Activated CD4-positive, alpha-beta T cell treated with anti-CD3 and anti-CD28 coated beads, Interleukin-2, Interleukin-4, amounts not matched to agents 100 ng/mL and 50 ng/mL, durations not matched to agents 16 hours and 8 hours (primary cell): Measurements from ENCODE around the gene SIRT3.

Experiments used
- DNase-seq: peaks from one replicate; pipeline ENCODE4 v3.0.0-alpha.2; 2020; ENCODE audit warnings: low spot score

The SIRT3 gene

GRCh38 chr11:235997-236773, at the start of gene SIRT3:
Gene SIRT3, minus strand, starts transcription at chr11:236342. Its CDS starts 14 bp downstream, at chr11:236328.
- DNase-seq = peak; percentile 89

DNA sequence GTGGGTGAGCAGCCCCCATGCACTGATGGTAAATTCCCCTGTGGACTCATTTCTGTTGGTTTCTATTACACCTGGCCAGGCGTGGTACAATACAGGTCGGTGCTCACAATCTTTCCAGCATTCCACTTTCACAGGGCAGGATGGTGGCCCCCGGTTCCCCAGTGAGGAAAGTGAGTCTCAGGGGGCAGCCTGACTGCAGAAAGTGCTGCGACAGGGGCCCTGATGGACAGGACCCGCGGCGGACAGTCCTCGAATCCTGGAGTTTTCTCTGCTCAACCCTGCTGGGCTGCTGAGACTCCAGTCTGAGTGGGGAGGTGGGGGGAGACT, 49.7 kb upstream of the SIRT3 start:
- DNase-seq = no peak

DNA sequence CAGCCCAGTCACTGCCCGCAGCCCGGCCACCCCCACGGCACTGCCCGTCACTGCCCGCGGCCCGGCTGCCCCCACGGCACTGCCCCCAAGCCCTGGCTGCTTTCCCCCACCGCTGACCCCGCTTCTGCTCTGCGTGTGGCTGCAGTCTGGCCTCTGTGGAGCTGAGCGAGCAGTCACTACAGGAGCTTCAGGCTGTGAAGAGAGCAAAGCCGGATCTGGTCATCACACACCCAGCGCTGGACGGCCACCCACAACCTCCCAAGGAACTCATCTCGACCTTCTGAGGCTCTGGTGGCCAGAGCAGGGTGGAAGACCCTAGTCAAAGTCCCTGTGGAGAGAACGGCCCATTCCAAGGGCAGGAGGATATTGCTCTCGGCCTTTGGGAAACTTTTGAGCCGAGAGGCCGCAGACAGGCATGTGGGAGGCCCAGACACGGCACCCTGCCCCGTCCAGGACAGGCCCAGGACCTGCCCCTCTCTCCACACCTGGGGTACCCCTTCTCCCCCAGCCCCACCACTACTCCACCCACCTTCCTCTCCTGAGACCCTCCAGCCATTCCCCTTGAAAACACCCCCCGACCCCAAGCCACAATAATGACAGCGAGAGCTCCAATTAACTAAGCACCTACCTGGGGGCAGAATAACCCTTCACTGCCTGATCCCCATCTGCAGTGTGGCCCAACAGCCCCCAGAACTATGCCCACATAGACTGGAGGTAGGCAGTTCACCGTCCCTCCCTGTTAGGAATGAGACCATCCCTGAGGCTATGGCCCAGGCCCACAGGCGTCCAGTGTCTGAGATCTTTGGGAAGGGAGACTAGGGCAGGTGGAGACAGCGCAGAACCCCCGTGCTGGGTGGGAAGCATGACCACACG, 49.1 kb upstream of the SIRT3 start:
- no peak for DNase-seq

GRCh38 chr11:284105-285020, 48.2 kb upstream of the SIRT3 start:
- no peak for DNase-seq

GRCh38 chr11:283405-284104, 47.4 kb upstream of the SIRT3 start:
- no peak for DNase-seq

DNA sequence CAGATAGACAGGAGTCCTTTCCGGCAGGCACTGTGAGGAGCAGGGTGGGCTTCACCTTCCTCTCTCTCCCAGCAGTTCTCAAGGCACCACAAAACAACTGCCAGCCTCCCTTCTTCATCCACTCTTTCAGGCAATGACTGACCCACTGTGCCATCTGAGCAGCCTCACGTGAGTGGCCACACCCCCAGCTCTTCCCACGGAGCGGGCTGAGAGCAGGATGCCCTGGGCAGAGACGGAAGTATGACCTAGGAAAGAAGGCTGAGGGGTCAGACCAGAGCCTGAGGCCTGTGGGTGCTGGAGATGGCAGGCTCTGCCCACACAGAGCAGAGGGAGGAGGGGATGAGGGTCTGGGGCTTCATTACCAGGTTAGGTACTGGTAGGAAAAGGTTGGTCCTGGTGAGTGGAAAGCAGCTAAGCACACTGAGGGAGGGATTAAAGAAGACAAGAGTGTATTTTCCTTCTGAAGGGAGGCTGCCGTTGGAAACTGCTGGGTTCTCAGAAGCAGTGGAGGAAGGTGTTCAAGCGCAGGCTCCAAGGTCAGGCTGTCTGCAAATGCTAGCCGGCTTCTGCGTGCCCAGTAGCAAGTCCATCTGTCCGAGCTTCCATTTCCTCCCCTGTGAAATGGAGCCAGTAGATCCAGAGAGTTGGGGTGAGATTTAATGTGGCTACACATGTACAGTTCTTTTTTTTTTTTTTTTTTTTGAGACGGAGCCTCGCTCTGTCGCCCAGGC, 46.7 kb upstream of the SIRT3 start:
- DNase-seq = no peak

- DNase-seq = no peak
Measured at GRCh38 chr11:282171-282570, 46.0 kb upstream of the SIRT3 start.

GRCh38 chr11:281486-282161, 45.5 kb upstream of the SIRT3 start:
- no peak for DNase-seq

DNA sequence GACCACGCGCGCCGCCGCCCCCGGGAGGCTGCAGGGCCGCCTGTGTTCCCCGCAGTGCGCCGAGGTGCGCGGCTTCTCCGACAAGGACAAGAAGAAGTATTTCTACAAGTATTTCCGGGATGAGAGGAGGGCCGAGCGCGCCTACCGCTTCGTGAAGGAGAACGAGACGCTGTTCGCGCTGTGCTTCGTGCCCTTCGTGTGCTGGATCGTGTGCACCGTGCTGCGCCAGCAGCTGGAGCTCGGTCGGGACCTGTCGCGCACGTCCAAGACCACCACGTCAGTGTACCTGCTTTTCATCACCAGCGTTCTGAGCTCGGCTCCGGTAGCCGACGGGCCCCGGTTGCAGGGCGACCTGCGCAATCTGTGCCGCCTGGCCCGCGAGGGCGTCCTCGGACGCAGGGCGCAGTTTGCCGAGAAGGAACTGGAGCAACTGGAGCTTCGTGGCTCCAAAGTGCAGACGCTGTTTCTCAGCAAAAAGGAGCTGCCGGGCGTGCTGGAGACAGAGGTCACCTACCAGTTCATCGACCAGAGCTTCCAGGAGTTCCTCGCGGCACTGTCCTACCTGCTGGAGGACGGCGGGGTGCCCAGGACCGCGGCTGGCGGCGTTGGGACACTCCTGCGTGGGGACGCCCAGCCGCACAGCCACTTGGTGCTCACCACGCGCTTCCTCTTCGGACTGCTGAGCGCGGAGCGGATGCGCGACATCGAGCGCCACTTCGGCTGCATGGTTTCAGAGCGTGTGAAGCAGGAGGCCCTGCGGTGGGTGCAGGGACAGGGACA, 44.8 kb upstream of the SIRT3 start:
- no peak for DNase-seq

- peak; percentile 23 for DNase-seq
Measured at GRCh38 chr11:279966-280705, 44.0 kb upstream of the SIRT3 start.

DNA sequence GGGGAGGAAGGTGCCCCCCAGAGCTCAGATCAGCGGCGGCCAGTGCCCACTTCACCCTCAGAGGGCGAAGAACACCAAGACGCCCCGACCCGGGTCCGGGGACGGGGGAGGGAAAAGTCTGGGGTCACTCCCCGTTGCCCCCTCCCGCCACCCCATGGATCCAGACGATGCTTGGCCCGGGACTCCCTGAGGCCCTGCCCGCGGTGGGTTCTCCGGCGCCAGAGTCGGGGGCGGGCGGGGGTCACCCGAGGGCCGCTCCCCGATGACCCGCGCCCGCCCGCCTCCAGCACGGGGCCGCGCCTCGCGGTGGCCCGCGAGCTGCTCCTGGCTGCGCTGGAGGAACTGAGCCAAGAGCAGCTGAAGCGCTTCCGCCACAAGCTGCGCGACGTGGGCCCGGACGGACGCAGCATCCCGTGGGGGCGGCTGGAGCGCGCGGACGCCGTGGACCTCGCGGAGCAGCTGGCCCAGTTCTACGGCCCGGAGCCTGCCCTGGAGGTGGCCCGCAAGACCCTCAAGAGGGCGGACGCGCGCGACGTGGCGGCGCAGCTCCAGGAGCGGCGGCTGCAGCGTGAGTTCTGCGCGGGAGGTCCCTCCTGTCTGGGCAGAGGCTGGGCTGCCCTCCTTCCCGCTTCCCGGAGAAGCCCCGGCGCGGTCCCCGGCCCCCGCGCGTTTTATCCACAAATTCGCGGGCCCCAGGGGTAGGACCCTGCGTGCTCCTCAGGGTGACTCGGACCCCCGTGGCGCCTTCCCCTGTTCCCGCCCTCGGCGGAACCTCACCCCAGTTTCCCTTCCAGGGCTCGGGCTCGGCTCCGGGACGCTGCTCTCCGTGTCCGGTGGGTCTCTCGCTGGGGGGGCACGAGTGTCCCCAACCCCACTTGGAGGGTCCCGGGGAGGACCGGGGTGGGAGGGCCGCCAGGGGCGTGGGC, 43.2 kb upstream of the SIRT3 start:
- DNase-seq = no peak

DNA sequence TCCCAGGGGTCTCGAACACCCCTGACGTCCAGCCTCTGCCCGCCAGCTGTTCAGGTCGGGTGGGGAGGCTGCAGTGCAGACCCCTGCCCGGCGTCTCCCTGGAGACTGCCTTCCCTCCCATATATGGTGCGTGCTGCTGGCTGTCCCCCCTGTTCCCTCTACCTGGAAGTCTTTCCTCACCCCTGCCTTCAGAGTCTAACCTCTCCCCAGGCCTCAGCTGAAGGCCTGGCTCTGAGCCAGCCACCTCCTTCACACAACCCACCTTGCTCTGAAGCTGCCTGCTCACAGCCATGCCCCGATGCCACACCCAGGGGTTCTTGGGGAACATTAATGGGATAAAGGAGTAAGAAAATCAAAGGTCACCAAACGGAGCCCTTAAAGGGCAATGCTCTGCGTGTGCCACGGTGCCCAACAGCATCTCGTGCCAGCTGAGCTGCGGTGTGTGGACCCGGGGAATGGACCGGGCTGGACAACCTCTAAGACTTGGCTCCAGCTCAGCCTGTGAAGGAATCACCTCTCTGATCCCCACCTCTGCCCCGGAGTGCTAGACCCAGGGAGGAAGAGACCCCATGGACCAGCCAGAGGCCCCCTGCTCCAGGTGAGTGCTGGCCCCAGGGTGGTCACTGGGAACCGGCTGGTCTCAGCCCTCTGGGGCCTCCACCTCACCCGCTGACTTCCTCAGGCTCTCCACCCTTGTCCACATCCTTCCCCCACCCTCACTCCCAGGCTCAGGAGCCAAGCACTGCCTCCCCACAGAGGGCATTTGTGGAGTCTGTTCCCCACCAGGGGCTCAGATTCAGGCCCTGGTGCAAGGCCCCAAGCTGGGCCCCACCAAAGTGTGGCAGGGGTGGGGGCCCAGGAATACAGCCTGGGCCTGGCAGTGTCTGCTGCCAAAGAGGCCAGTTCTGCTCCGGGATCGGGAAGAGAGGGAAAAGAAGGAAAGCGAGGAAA, 42.1 kb upstream of the SIRT3 start, which contains the start of gene NLRP6:
TSS of gene NLRP6 (plus strand) at position 407 of the 951 bp plus-strand sequence. CDS start at position 570, 163 bp downstream.
- no peak for DNase-seq

GRCh38 chr11:276219-276618, 40.1 kb upstream of the SIRT3 start:
- no peak for DNase-seq

- DNase-seq = no peak
Measured at GRCh38 chr11:272931-273198, 36.7 kb upstream of the SIRT3 start.

DNA sequence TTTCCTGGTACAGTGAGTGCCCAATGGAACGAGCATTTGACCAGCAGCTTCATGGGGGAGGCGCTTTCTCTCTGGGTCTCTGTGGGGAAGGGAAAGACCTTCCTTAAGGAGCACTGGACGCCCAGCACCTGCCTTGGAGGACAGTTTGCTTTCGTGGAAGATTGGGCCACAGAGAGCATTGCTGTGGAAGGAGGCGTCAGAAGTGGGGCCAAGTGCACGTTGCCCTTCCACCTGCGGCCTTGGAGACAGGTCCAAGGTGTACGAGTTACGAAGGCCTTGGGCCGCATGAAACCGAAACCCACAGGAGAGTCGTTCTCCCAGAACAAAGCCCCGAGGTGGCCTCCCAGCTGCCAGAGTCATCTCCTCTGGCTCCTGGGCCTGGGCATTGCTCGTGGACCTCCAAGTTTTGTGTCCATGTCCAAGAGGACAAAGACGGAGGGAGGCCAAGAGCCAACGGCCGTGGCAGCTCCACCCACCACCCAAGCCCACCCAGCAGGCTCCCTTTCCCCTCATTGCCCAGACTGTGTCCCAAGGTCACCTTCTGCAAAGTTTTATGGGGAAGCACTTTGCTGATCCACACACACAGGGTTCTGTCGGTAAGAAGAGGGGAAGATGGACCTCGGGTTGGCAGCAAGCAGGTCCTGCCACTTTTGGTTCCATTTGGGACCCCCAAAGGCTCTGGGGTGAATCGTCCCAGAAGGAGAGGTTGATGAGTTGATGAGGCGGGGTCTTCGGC, 36.2 kb upstream of the SIRT3 start:
- DNase-seq = no peak

DNA sequence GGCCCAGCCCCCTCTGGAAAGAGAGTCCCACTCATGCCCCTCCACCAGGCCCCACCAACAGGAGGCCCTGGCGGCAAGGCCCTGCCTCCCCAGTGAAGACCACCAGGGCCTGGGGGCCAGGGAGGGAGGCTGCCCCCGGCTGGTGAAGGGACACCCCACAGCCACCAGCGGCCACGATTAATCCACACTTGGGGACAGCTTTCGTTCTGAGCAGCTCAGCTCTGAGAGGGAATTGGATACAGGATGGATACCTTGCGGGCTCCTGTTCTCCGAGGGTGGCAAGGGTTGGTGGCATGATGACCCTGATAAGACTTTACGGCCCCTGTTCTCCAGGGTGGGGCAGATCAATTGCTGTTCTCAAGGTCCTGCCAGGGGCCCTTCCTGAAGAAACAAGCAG, 35.2 kb upstream of the SIRT3 start:
- DNase-seq = no peak
